ENCODE measurements around the gene NMU. TPM values are rescaled to one million over a fixed set of nuclear protein-coding genes. Genes with fewer than 3 reads are reported as not detected.
"Not testable (repeated sequence)": the region's sequence is repeated elsewhere in the genome, so short reads cannot be mapped to it uniquely, and the experiment has no call there.

Gene NMU
- total RNA-seq, 4 donors from 2014 or later, result not detected

DNA sequence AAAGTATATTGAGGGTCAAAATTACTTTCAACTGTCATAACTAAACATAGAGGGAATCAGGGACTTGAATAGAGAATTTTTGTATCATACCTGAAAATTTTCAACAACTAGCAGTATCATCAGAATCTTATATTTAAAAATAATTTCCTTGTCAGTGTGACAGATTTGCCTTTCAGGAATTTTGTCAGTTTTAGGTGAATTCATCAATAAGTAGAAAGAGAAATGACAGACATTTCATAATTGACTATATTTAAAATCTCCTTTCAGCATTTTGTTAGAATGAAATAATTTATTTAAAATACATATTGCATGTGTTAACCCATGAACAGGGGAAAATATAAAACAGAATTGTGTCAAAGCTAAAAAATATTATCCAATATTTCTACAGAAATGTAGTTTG lies 35.5 kb downstream of the NMU start:
- no peak for DNase-seq
- H3K27ac ChIP-seq, result no peak overlapping the region
- no peak for TF ChIP-seq POLR2A (IDR thresholded peaks at IDR 0.05)
- TF ChIP-seq, protein P1, sequence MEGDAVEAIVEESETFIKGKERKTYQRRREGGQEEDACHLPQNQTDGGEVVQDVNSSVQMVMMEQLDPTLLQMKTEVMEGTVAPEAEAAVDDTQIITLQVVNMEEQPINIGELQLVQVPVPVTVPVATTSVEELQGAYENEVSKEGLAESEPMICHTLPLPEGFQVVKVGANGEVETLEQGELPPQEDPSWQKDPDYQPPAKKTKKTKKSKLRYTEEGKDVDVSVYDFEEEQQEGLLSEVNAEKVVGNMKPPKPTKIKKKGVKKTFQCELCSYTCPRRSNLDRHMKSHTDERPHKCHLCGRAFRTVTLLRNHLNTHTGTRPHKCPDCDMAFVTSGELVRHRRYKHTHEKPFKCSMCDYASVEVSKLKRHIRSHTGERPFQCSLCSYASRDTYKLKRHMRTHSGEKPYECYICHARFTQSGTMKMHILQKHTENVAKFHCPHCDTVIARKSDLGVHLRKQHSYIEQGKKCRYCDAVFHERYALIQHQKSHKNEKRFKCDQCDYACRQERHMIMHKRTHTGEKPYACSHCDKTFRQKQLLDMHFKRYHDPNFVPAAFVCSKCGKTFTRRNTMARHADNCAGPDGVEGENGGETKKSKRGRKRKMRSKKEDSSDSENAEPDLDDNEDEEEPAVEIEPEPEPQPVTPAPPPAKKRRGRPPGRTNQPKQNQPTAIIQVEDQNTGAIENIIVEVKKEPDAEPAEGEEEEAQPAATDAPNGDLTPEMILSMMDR (IDR thresholded peaks at IDR 0.05), result no peak

DNA sequence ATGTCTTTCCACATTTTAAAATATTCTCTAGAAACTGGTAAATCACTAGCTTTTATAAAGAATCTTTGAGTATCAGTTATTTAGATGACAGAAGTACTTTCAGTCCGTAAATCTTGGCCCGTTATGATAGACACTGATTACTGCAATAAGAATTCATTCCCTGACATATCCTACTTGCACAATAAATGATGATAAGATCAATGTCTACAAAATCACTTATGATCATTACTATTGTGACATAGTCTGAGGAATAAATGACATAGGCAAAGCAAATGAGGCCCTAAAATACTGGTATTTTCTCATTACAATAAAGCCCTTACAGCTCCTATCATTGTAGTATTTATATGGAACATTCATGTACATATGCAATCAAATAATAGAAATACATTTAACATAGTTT lies 37.5 kb downstream of the NMU start:
- Histone ChIP-seq H3K4me3 (no peak overlapping the region), H3K9me3 (no peaks in the 10 kb centered on the region), H3K27ac (no peak overlapping the region), H3K4me1 (no peaks in the 10 kb centered on the region), H3K36me3 (no peaks in the 10 kb centered on the region), H3K27me3 (no peaks in the 10 kb centered on the region)
- DNase-seq, result no peak
- TF ChIP-seq, protein P1 (IDR thresholded peaks at IDR 0.05), result no peak
- TF ChIP-seq POLR2A (IDR thresholded peaks at IDR 0.05), result no peak

More for the DNA sequence above, 35.5 kb downstream of the NMU start:
- H3K9me3 ChIP-seq, result no peaks in the 10 kb centered on the region
- no peaks in the 10 kb centered on the region for H3K36me3 ChIP-seq
- no peaks in the 10 kb centered on the region for H3K4me1 ChIP-seq
- H3K4me3 ChIP-seq, result no peak overlapping the region
- no peaks in the 10 kb centered on the region for H3K27me3 ChIP-seq

DNA sequence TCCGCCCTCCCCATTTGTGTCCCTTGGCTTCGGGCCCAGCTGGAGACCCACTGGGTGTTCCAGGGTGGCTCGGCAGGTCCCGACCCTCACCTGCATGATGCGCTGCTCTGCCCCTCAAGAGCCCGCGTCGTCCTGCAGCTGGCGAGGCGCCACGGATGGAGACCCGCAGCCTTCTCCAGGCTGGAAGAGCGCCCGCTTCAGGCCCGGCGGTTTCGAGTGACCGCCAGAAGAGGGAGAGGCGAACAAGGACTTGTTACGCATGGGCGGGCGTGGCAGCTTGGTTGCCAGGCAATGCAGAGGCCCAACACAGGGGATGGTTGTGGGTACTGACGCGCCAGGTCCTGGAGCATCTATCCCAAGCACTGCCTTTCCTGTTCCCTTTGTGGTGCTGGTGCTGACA lies 44.1 kb downstream of the NMU start, which contains the start of gene PDCL2:
PDCL2 (minus strand) TSS at position 232 of the 400 bp plus-strand sequence; CDS start at position 96, 136 bp downstream.
- Histone ChIP-seq H3K27ac (no peak within 1 kb of the TSS), H3K36me3 (no peaks in the 10 kb centered on the region), H3K4me3 (no peak within 1 kb of the TSS), H3K9me3 (no peaks in the 10 kb centered on the region), H3K4me1 (no peaks in the 10 kb centered on the region), H3K27me3 (no peaks in the 10 kb centered on the region)
- TF ChIP-seq, protein P1 (IDR thresholded peaks at IDR 0.05), result no peak
- TF ChIP-seq POLR2A (IDR thresholded peaks at IDR 0.05), result no peak
- no peak for DNase-seq

DNA sequence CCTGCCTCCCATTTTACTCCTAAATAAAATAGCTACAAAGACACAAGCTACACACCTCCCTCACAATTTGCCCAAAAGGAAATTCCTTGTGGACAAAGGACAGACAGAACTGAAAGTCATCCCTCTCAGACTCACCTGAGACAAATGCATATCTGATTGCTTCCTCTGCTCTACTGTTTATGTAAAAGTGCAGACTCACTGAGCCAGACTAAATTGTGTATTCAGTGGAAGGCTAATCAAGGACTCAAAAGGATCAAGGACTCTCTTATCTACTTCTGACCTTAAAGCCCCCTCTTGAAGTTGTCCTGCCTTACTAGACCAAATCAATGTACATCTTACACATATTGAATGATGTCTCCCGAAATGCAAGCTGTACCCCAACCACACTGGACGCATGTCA lies 47.9 kb downstream of the NMU start:
- Histone ChIP-seq H3K36me3 (no peaks in the 10 kb centered on the region), H3K27ac (no peak overlapping the region), H3K4me1 (no peaks in the 10 kb centered on the region), H3K27me3 (no peaks in the 10 kb centered on the region), H3K9me3 (no peaks in the 10 kb centered on the region), H3K4me3 (no peak overlapping the region)
- no peak for DNase-seq
- TF ChIP-seq, protein P1 (IDR thresholded peaks at IDR 0.05), result no peak
- no peak for TF ChIP-seq POLR2A (IDR thresholded peaks at IDR 0.05)

DNA sequence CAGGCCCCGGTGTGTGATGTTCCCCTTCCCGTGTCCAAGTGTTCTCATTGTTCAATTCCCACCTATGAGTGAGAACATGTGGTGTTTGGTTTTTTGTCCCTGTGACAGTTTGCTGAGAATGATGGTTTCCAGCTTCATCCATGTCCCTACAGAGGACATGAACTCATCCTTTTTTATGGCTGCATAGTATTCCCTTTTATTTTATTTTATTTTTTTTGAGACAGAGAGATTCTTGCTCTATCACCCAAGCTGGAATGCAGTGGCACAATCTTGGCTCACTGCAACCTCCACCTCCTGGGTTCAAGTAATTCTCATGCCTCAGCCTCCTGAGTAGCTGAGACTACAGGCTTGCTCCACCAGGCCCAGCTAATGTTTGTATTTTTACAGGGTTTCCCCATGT lies 53.3 kb downstream of the NMU start:
- not testable (repeated sequence) for H3K9me3 ChIP-seq, DNase-seq

DNA sequence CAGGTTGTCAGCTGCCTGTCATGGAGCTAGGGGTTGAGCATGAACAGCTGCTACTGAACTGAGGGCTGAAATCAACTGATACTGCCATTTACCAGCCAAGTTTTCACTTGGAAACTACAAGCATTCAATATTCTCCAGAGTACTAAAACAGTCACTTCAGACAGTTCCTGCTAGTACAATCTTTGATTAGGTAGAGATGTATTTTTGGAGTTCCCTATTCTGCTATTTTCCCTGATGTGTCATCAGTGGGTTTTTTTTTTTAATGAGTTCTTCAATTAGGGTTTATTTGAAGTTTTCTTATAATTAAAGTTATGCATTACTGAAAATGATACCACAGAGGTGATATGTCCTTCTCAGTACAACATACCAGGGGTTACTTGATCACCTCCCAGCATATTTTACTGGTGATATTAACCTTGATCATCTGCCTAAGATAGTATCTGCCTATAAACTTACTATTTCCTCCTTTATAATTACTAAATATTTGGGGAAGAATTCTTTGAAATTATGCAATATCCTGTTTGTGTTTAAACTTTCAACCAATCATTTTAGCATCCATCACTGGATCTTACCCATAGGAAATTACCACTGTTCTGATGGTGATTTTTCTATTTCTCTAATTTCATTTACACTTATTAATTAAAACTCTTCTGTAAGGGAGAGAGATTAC lies 57.6 kb downstream of the NMU start:
- H3K36me3 ChIP-seq, result no peaks in the 10 kb centered on the region
- no peak overlapping the region for H3K27ac ChIP-seq
- TF ChIP-seq, protein P1 (IDR thresholded peaks at IDR 0.05), result no peak
- TF ChIP-seq POLR2A (IDR thresholded peaks at IDR 0.05), result no peak
- no peak overlapping the region for H3K4me3 ChIP-seq
- no peaks in the 10 kb centered on the region for H3K4me1 ChIP-seq
- DNase-seq, result no peak
- H3K27me3 ChIP-seq, result no peaks in the 10 kb centered on the region
- H3K9me3 ChIP-seq, result no peaks in the 10 kb centered on the region

More for the DNA sequence above, 53.3 kb downstream of the NMU start:
- not testable (repeated sequence) for H3K4me3 ChIP-seq, H3K27me3 ChIP-seq, H3K36me3 ChIP-seq, H3K4me1 ChIP-seq, H3K27ac ChIP-seq
